Epithelial cell of proximal tubule (primary cell): Measurements from ENCODE around the gene CUBN. TPM values are rescaled to one million over a fixed set of nuclear protein-coding genes. Genes with fewer than 3 reads are reported as not detected.
"Not testable (repeated sequence)": the region's sequence is repeated elsewhere in the genome, so short reads cannot be mapped to it uniquely, and the experiment has no call there.

Source experiments
- DNase-seq: peaks from one replicate; pipeline ENCODE4 v3.0.0-alpha.2; 2011; ENCODE audit warnings: low read depth
- H3K4me3 ChIP-seq: 2 replicates; pipeline ENCODE4 v1.5.1; 2011; ENCODE audit warnings: low read depth, mild to moderate bottlenecking, low read length
- total RNA-seq: library from RNA; depleted of rRNA; stranded (reverse); fragments of >200 nt; gene quantifications from 2 replicates; pipeline ENCODE4 v1.2.3, GENCODE V29; 2015
- TF ChIP-seq, protein P1 (sequence below): conservative IDR thresholded peaks from 2 replicates; pipeline ENCODE4 v1.5.1; 2012; ENCODE audit warnings: low read depth, mild to moderate bottlenecking, low read length

Gene CUBN
- total RNA-seq, 1 donor from 2014 or later = 0.17 TPM

DNA sequence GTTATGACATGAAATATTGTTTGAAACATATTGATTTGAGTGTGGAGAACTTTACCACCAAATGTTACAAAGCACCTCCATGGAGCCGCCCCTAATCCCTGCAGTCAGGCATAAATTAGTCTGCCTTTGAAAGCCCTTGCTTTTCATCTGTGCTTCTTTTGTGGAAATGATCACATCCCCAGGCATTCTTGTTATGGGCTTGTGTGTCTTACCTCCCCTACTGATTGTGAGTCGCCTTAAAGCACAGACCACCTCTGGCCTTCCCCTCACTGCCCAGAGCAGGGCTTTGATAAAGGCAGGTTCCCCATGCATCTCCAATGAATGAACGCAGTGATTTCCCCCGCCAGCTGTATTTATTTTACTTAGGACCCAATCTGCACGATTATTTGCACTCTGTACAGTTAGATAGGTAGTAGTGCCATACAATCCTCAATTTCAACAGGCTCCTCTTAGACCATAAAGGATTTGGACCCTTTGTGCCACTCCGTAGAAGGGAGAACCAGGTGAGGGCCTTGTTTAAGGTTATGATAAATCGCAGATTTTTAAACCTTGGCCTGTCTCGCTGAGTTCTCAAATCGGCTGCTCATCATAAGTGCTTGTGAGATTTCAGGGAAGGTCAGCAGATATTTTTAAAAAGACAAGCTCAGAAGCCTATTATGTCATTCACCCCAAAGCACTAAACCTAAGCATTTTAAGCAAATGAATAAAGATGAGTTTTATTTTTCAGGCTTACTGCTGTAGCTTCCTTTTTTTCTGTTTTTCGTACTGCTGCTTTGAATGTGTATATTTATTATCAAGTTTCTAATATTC lies 107.8 kb downstream of the CUBN start:
- no peak for DNase-seq
- TF ChIP-seq, protein P1, sequence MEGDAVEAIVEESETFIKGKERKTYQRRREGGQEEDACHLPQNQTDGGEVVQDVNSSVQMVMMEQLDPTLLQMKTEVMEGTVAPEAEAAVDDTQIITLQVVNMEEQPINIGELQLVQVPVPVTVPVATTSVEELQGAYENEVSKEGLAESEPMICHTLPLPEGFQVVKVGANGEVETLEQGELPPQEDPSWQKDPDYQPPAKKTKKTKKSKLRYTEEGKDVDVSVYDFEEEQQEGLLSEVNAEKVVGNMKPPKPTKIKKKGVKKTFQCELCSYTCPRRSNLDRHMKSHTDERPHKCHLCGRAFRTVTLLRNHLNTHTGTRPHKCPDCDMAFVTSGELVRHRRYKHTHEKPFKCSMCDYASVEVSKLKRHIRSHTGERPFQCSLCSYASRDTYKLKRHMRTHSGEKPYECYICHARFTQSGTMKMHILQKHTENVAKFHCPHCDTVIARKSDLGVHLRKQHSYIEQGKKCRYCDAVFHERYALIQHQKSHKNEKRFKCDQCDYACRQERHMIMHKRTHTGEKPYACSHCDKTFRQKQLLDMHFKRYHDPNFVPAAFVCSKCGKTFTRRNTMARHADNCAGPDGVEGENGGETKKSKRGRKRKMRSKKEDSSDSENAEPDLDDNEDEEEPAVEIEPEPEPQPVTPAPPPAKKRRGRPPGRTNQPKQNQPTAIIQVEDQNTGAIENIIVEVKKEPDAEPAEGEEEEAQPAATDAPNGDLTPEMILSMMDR = no peak
- H3K4me3 ChIP-seq = no peak overlapping the region

DNA sequence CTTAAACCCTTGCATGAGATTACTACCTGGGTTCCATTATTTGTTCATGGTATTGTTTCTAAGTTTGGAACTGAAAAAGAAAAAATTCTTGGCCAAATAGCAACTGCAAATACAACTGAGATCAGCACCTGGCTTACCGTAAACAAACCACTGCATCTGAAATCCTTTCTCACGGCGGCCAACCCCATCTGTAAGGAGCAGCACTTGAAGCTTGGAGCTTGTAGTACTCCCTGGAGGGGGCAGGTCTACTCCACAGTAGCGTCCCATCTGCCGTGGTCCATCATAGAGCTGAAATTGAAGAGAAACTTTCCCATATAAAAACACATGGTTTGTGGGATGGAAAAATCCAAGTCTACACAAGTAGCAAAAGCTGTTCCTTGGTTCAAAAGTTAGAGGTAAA lies 109.9 kb downstream of the CUBN start:
- DNase-seq = no peak
- TF ChIP-seq, protein P1 = no peak
- no peak overlapping the region for H3K4me3 ChIP-seq

DNA sequence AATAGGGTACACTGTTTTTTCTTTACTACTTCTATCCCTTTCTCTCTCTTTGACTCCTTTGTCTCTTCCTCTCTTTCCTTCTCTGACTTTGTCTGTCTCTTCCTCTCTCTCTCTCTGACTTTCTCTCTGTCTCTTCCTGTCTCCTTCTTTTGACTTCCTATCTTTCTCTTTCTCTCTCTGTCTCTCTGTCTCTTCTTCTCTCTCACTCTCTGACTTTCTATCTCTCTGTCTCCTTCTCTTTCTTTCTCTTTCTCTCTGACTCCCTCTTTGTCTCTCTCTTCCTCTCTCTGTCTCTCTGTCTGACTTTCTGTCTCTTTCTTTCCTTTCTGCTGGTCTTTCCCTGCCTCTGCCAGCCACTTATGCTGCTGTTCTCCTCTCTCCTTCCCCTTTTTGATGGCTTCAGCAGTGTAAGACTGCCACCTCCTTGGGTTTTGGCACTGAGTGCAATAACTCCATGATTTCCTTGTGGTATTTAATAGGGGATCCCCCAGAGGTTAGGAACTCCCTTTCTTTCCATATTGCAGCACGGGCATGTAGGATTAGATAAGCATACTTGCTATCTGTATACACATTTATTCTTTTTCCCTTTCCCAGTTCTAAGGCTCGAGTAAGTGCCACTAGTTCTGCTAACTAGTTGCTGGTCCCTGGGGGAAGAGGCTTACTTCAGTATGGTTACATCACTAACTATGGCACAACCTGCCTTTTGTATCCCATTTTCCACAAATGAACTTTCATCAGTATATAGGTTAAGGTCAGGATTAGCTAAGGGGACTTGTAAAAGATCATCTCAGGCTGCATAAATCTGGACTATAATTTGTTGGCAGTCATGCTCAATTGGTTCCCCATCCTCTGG lies 116.3 kb downstream of the CUBN start:
- H3K4me3 ChIP-seq, DNase-seq: not testable (repeated sequence)

DNA sequence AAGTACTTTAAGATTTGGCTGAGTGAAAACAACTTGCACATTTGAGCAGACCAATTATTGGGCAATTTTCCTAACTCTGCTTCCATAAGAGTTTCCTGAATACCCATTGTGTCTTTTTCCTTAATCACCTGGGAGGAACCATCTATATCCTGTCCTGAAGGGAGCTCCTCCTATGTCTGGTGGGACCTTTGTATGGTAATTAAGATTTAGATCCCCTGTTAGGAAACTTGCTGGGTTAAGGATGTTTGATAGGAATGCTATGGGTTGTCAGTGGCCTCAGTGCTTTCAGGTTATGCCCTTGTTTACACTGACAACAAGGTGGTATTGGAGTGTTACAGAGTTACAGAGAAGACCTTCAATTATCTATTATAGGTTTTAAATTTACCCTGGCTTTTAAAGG lies 116.9 kb downstream of the CUBN start:
- DNase-seq, H3K4me3 ChIP-seq: not testable (repeated sequence)

DNA sequence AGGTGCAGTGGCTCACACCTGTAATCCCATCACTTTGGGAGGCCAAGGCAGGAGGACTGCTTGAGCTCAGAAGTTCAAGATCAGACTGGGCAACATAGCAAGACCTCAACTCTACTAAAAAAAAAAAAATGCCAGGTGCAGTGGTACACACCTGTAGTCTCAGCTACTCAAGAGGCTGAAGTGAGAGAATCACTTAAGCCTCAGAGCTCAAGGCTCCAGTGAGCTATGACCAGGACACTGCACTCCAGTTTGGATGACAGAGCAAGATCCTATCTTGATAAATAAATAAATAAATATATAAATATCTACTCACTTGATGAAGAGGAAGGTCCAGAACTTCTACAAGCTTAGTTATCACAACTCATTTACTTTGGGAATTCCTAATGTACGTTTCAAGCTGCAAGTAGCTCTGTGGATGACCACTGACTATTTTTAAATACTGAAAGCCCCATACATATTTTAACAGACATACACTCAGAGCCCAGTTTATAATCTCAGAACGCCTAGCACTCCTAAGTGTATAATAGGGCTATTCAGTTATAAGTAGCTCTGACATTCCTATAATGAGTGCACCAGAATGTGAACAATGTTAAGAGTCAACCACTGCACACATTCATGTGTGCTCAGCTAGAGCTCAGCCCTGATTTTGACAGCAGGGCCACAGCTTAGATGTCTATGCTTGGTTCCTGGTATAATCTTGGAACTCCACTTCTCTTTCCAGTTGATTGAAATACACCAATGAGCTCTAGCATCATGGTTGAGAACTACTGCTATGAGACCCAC lies 119.1 kb downstream of the CUBN start:
- TF ChIP-seq, protein P1 = no peak

DNA sequence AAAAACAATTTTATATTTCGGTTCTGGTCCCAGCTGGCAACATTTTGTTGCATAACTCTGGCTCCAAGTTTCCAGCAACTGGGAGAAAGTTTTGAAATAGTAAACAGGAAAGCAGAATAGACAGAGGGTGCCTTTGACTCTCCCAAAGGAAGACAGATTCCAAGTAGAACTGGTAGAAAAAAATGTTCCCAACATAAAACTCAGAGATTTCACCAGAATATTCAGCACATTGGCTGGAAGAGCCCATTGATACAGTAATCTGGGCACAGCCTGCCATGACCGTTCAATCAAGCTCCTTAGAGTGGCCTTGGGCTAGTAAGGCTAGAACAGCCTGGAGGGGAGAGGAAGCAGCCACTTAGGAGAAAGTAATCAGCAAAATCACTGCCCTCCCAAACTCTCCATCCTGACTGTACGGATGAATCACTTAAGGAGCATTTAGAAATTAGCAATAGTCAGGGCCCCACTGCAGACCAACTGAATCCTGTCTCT lies 120.4 kb downstream of the CUBN start:
- TF ChIP-seq, protein P1 = no peak
- no peak overlapping the region for H3K4me3 ChIP-seq
- DNase-seq = no peak

More for the DNA sequence above, 119.1 kb downstream of the CUBN start:
- no peak for DNase-seq
- H3K4me3 ChIP-seq = no peak overlapping the region

DNA sequence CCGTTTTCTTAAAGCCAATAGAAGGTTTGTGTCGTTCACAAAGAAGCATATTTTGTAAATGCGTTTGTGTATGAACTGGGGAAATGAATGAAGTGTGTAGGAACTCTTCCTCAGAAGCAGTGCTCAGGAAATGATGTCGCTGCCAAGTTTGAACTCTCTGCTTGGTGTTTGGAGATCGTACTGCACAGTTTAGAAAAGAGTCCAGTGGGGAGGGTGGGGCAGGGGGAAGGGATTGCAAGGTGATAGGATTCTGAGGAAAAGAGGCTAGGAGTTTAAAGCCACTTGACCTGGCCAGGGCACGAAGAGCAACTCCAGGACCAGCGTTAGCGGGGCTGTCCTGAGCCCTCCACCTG lies 122.2 kb downstream of the CUBN start:
- no peak for DNase-seq
- H3K4me3 ChIP-seq = no peak overlapping the region
- TF ChIP-seq, protein P1 = no peak
